Epithelial cell of esophagus (primary cell): Measurements from ENCODE around the gene PCDH12.
A peak's percentile ranks its signal among the peaks of the same experiment; 100 is the strongest.
"Not testable (repeated sequence)": the region's sequence is repeated elsewhere in the genome, so short reads cannot be mapped to it uniquely, and the experiment has no call there.

Experiments used
- DNase-seq: peaks from one replicate; pipeline ENCODE4 v3.0.0; 2010; ENCODE audit warnings: low read depth
- H3K4me3 ChIP-seq: 2 replicates; pipeline ENCODE4 v1.5.1; 2011; ENCODE audit warnings: mild to moderate bottlenecking, low read length, control low read depth
- TF ChIP-seq, protein P1 (sequence below): IDR thresholded peaks from 2 replicates; pipeline ENCODE4 v1.5.1; 2011; ENCODE audit warnings: low read depth, mild to moderate bottlenecking, low read length, control low read depth, inconsistent platforms; ENCODE audit not compliant: insufficient read depth; ENCODE audit errors: missing control alignments

PCDH12 gene

DNA sequence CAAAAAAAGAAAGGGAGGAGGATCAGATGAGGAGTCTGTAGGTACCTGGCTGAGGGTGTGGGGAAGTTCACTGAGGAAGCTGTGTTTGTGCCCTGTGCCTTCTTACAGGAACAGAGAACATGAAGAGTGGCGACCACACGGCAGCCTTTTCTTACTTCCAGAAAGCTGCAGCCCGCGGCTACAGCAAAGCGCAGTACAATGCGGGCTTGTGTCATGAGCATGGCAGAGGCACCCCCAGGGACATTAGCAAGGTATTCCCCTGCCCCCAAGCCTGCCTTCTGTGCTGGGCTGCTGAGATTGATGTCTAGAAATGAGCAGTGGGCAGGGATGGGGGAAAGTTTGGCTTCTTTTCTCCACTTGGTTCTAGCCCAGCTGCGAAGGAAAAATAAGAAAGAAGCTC is 24.9 kb downstream of the PCDH12 start:
- no peak for DNase-seq
- TF ChIP-seq, protein P1, sequence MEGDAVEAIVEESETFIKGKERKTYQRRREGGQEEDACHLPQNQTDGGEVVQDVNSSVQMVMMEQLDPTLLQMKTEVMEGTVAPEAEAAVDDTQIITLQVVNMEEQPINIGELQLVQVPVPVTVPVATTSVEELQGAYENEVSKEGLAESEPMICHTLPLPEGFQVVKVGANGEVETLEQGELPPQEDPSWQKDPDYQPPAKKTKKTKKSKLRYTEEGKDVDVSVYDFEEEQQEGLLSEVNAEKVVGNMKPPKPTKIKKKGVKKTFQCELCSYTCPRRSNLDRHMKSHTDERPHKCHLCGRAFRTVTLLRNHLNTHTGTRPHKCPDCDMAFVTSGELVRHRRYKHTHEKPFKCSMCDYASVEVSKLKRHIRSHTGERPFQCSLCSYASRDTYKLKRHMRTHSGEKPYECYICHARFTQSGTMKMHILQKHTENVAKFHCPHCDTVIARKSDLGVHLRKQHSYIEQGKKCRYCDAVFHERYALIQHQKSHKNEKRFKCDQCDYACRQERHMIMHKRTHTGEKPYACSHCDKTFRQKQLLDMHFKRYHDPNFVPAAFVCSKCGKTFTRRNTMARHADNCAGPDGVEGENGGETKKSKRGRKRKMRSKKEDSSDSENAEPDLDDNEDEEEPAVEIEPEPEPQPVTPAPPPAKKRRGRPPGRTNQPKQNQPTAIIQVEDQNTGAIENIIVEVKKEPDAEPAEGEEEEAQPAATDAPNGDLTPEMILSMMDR = no peak
- no peak overlapping the region for H3K4me3 ChIP-seq

DNA sequence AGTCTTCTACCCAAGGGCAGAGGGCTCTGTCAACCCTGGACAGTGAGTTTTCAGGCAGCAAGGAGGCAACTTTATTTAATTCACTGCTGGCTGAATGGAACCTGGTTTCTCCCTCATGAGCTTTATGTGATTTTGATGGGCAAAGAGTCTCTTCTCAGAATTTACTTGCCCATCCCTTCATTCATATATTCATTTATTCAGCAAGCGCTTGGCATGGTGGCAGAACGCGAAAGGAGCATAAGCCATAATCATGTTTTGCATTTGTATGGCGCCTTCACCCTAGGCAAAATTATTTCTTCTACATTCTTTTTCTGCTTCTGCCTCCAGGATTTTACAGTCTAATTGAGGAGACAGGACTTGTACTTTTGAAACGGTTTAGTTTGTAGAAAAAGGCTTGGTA is 26.3 kb downstream of the PCDH12 start:
- TF ChIP-seq, protein P1 = no peak
- H3K4me3 ChIP-seq = no peak overlapping the region
- no peak for DNase-seq

DNA sequence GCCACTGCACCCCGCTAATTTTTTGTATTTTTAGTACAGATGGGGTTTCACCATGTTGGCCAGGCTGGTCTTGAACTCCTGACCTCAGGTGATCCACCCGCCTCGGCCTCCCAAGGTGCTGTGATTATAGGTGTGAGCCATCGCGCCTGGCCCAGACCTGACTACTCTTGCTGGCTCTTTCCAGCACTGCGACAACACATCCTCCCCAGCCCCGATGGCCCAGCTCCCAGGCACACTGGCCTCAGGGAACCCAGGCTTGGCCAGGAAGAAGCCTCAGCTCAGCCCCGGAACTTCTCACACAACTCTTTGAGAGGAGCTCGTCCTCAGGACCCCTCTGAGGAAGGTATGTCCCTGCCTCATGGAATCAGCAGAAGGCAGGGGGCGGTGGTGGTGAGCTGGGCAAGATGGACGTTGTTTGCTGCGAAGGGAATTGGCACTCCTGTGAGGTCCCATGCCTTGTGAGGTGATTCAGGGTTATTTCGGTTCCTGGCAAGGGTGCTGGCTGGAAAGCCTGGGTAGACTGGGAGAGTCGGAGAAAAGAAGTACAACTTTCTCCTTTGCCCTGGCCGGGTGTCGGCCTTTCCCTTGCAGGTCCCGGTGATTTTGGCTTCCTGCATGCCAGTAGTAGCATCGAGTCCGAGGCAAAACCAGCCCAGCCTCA is 28.5 kb downstream of the PCDH12 start:
- no peak overlapping the region for H3K4me3 ChIP-seq
- DNase-seq = no peak
- TF ChIP-seq, protein P1 = no peak

DNA sequence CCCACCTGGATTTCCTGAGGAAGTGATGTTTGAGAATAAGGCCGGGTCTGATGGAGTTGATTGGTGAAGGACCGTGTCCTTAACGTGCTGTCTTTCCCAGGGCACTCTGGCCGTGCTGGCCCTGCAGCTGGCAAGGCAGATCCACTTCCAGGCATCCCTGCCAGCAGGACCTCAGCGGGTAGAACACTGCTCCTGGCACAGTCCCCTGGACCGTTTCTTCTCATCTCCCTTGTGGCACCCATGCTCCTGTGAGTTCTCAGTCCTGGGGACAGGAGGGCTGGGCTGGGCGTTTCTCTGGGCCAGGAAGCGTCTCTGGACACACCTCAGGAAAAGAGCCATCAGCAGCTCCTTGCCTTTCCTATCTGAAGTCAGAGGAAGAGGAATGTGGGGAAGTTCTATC is 30.0 kb downstream of the PCDH12 start:
- DNase-seq = no peak
- H3K4me3 ChIP-seq = no peak overlapping the region
- TF ChIP-seq, protein P1 = no peak

DNA sequence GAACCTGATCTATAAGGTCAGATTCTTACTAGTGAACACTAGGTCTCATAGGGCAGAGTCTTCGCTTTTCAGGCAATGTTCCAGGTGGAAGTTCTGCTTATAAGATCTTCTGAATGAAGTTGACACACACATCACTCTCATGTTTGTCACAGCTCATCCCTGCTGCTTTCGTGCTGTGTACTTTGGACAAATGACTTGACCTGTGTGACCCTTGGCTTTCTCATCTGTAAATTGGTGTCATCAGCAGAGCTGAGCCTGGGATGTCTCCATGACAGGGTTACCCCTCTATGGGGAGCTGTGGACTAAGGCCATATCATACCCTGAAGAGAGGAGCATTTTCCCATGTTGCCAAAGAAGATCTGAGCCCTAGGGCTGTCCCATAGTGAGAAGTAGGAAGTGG is 31.6 kb downstream of the PCDH12 start:
- DNase-seq = no peak
- TF ChIP-seq, protein P1 = no peak
- H3K4me3 ChIP-seq = no peak overlapping the region

DNA sequence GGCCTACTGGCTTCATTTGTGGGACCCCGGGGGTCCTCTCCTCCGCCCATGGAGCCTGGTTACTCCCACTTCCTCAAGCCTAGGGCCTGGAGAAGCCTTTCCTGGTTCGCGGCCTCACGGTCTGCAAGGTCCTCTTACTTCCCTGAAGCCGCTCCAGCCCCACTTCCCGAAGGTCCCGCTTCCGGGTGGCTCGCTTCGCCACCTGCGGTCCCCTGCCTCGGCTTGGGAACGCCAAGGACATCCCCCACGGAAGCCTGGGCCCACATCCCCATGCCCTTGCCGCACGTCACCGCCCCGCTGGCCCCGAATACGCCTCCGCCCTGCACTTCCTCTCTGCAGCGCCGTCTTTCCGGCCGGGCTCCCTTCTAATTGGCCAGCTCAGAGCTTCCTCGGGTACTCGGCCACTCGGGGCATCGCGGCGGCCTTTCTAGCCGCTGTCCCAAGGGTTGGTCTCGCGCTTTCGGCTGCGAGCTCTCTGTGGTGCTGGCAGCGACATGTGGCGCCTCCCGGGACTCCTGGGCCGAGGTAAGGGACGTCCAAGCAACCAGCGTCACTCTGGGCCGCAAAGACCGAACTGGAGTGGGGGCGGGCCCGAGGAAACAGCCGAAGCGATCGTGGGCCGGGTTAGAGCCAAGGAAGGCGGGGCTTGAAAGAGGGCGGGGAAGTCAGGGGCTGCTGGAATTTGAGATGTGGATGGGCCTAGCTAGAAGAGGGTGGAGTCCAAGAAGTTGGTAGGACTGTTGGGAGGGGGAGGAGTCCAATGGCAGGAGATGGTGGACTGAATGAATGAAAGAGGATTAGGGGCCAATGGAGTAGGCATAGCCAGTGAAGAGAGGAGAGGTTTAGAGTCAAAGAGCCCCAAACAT is 34.3 kb downstream of the PCDH12 start, which contains the start of gene DELE1:
TSS of gene DELE1 (plus strand) at position 424 of the 866 bp plus-strand sequence. CDS start at position 495, 71 bp downstream.
- TF ChIP-seq, protein P1 = no peak
- H3K4me3 ChIP-seq = peak within 1 kb of the TSS; percentile 62
- DNase-seq = peak; percentile 93

DNA sequence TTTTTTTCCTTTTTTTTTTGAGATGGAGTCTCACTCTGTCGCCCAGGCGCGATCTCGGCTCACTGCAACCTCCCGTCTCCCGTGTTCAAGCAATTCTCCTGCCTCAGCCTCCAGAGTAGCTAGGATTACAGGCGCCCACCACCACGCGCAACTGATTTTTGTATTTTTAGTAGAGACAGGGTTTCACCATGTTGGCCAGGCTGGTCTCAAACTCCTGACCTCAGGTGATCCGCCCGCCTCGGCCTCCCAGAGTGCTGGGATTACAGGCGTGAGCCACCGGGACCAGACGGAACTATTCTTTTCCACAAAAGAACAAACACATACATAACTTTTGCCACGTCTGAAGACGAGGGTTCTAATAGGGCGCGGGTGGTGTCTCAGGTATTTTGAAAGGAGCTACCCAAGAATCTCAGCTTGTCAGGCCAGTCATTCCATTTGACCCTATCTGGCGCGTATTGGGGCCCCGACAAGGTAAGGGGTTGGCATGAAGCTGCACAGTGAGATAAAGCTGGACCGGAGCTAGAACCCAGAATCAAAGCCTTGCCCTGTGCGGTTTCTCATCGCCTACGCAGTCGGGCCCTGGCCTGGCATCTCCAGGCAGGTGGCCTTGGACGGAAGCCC is 35.1 kb downstream of the PCDH12 start:
- DNase-seq = not testable (repeated sequence)
- H3K4me3 ChIP-seq = peak overlapping the region; percentile 62
